ENCODE measurements around the gene ALPK1.
"Not testable (repeated sequence)": the region's sequence is repeated elsewhere in the genome, so short reads cannot be mapped to it uniquely, and the experiment has no call there.

Gene ALPK1

DNA sequence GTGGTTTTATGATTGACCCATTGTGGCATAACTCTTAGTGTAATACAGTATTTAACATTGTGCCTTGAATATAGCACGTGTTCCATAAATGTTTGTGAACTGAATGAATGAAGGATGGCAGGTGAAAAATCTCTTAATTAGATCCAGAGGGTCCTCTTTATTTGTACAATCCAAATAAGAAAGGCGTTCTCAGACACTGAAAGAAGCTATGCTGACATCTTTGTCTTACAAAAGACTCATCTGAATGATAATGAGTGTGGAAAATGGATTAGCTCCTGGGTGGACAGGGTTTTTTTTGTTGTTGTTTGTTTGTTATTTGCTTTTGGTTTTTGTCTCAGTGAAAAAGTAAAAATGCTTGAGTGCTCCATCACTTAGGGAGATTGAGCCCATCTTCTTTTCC lies 156.2 kb downstream of the ALPK1 start:
- TF ChIP-seq, protein P1, sequence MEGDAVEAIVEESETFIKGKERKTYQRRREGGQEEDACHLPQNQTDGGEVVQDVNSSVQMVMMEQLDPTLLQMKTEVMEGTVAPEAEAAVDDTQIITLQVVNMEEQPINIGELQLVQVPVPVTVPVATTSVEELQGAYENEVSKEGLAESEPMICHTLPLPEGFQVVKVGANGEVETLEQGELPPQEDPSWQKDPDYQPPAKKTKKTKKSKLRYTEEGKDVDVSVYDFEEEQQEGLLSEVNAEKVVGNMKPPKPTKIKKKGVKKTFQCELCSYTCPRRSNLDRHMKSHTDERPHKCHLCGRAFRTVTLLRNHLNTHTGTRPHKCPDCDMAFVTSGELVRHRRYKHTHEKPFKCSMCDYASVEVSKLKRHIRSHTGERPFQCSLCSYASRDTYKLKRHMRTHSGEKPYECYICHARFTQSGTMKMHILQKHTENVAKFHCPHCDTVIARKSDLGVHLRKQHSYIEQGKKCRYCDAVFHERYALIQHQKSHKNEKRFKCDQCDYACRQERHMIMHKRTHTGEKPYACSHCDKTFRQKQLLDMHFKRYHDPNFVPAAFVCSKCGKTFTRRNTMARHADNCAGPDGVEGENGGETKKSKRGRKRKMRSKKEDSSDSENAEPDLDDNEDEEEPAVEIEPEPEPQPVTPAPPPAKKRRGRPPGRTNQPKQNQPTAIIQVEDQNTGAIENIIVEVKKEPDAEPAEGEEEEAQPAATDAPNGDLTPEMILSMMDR (IDR thresholded peaks at IDR 0.05; ENCODE audit: low read depth, low read length): no peak
- DNase-seq (ENCODE audit: low read depth, low spot score): no peak
- in situ Hi-C loops (cut with HindIII; ENCODE audit: low sequenced_read_pairs): no loop called here
- H3K4me3 ChIP-seq (ENCODE audit: low read depth, low read length): no peak overlapping the region

DNA sequence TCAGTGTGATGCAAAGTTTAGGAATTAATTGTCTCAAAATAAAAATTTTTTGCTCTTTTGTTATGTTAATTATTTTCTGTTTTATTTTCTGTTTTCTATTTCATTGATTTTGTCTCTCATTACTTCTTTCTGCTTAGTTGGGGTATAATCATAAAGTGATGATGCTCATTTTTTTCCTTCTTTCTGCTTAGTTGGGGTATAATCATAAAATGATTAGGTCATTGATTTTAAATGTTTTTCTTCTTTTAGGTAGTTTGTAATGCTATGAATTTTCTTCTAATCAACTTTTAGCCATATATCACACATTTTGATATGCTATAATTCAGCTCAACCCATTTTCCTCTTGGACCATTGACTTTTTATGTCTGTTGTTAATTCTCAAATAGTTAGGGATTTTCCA lies 175.1 kb downstream of the ALPK1 start:
- in situ Hi-C loops (cut with HindIII; ENCODE audit: low sequenced_read_pairs): no loop called here
- H3K4me3 ChIP-seq (ENCODE audit: low read depth, low read length): no peak overlapping the region
- TF ChIP-seq, protein P1 (IDR thresholded peaks at IDR 0.05; ENCODE audit: low read depth, low read length): no peak
- DNase-seq (ENCODE audit: low read depth, low spot score): no peak

DNA sequence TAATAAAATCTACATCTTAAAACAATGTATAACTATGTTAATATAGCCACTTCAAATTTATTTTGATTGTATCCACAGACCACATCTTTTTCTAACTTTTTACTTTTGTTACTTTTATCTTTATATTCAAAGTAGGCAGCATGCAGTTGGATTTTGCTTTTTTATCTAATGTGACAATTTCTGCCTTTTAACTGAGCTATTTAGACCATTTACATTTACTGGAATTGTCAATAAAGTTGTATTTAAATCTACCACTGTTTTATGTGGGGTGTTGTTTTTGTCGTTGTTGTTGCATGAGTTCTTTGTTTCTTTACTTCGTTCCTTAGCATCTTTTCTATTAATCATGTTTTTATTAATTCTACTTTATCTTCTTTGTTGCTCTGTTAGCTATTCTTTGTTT lies 176.8 kb downstream of the ALPK1 start:
- TF ChIP-seq, protein P1 (IDR thresholded peaks at IDR 0.05; ENCODE audit: low read depth, low read length): no peak
- DNase-seq (ENCODE audit: low read depth, low spot score): no peak
- in situ Hi-C loops (cut with HindIII; ENCODE audit: low sequenced_read_pairs): no loop called here
- no peak overlapping the region for H3K4me3 ChIP-seq (ENCODE audit: low read depth, low read length)

DNA sequence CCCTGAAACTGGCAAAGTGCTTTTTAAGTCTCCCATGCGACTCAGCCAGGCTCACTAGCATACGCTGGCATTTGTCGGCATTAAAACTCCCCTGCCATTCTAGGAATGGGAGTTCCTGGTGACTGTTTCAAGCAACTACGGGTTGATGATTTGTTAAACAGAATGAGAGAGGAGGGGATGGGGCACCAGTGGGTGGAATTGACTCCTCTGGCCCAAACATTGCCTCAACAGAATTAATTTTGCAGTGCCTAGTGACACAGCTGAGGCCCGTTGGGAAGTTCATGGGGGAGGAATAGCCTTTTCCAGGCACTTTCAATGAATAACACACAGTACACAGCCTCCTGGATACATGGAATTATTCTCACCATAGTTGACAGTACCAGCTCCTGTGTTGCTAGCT lies 188.8 kb downstream of the ALPK1 start:
- DNase-seq (ENCODE audit: low read depth, low spot score): no peak
- no peak overlapping the region for H3K4me3 ChIP-seq (ENCODE audit: low read depth, low read length)
- in situ Hi-C loops (cut with HindIII; ENCODE audit: low sequenced_read_pairs): no loop called here
- TF ChIP-seq, protein P1 (IDR thresholded peaks at IDR 0.05; ENCODE audit: low read depth, low read length): no peak

DNA sequence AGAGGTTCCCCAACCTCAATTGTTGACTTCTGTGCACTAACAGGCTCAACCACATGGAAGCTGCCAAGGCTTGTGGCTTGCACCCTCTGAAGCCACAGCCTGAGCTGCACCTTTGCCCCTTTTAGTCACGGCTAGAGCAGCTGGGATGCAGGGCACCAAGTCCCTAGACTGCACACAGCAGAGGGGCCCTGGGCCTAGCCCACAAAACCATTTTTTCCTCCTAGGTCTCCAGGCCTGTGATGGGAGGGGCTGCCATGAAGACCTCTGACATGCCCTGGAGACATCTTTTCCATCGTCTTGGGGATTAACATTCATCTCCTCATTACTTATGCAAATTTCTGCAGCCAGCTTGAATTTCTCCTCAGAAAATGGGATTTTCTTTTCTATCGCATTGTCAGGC lies 193.6 kb downstream of the ALPK1 start:
- DNase-seq (ENCODE audit: low read depth, low spot score); in situ Hi-C loops (cut with HindIII; ENCODE audit: low sequenced_read_pairs); H3K4me3 ChIP-seq (ENCODE audit: low read depth, low read length): not testable (repeated sequence)

Measured in astrocyte of the spinal cord (primary cell).